A673 (cell line): ENCODE results near the gene COPS7A. TPM values are rescaled to one million over a fixed set of nuclear protein-coding genes. Genes with fewer than 3 reads are reported as not detected.
A peak's percentile ranks its signal among the peaks of the same experiment; 100 is the strongest.

Source experiments
- BruUV-seq: library from RNA; stranded (reverse); fragments of 400-500 nt; replicated peaks from 2 replicates; lab custom pipeline; 2021; lab: Mats Ljungman, UMichigan
- CTCF ChIA-PET: fragments of 300-600 bp; sonication (Branson Sonifier 250); formaldehyde crosslinking; loops from one replicate; lab custom pipeline; 2022; ENCODE audit warnings: antibody characterized with exemption; lab: Charles Lee
- POLR2A ChIA-PET: fragments of 300-600 bp; sonication (Branson Sonifier 250); formaldehyde crosslinking; loops from one replicate; lab custom pipeline; 2022; ENCODE audit warnings: antibody characterized with exemption; ENCODE audit not compliant: low non-redundant PET; lab: Charles Lee
- DNase-seq: peaks from one replicate; pipeline ENCODE4 v3.0.0-alpha.2; 2015; ENCODE audit warnings: low spot score
- H3K27ac ChIP-seq: fragments of 200-600 bp; sonication (generic); 2 replicates; pipeline ENCODE4 v1.5.1; 2016; ENCODE audit warnings: mixed run types, low read depth, mild to moderate bottlenecking, mixed read lengths, antibody characterized with exemption, low read length; ENCODE audit not compliant: poor library complexity, severe bottlenecking
- H3K27me3 ChIP-seq: fragments of 200-600 bp; sonication (generic); replicated peaks from 2 replicates; pipeline ENCODE4 v1.6.1; 2017; ENCODE audit warnings: mixed run types, low read depth, mild to moderate bottlenecking, mixed read lengths, antibody characterized with exemption, low read length; ENCODE audit not compliant: insufficient read depth, poor library complexity
- H3K36me3 ChIP-seq: fragments of 200-600 bp; sonication (generic); 2 replicates; pipeline ENCODE4 v1.6.1; 2016; ENCODE audit warnings: mixed run types, mild to moderate bottlenecking, mixed read lengths, antibody characterized with exemption, low read length; ENCODE audit not compliant: insufficient read depth, poor library complexity, severe bottlenecking
- H3K4me1 ChIP-seq: fragments of 200-600 bp; sonication (generic); 2 replicates; pipeline ENCODE4 v1.6.1; 2017; ENCODE audit warnings: mixed run types, mild to moderate bottlenecking, mixed read lengths, antibody characterized with exemption, low read length; ENCODE audit not compliant: insufficient read depth, poor library complexity, severe bottlenecking
- H3K4me3 ChIP-seq: fragments of 200-600 bp; sonication (generic); 2 replicates; pipeline ENCODE4 v1.5.1; 2016; ENCODE audit warnings: low read depth, mixed run types, mild to moderate bottlenecking, mixed read lengths, low read length; ENCODE audit not compliant: poor library complexity, severe bottlenecking
- H3K9me3 ChIP-seq: fragments of 200-600 bp; sonication (generic); 2 replicates; pipeline ENCODE4 v1.6.1; 2016; ENCODE audit warnings: mixed run types, low read depth, mild to moderate bottlenecking, mixed read lengths, antibody characterized with exemption, low read length; ENCODE audit not compliant: poor library complexity, severe bottlenecking
- CTCF ChIP-seq: fragments of 300-800, 200-600 bp; sonication (generic); conservative IDR thresholded peaks from 2 replicates; pipeline ENCODE4 v1.5.1; 2017; ENCODE audit warnings: low read depth, mild to moderate bottlenecking, antibody characterized with exemption, low read length, moderate library complexity, mixed read lengths
- EZH2 ChIP-seq: fragments of 200-600 bp; sonication (generic); IDR thresholded peaks from 2 replicates; pipeline ENCODE4 v1.6.1; 2017; ENCODE audit warnings: borderline replicate concordance, low read depth, mild to moderate bottlenecking, mixed read lengths, antibody characterized with exemption, low read length; ENCODE audit not compliant: poor library complexity, severe bottlenecking
- intact Hi-C: fragments of 100-400 bp; cut with micrococcal nuclease; formaldehyde crosslinking; loops from one replicate; pipeline ENCODE4 v1.10.0; 2022; ENCODE audit not compliant: unreplicated experiment
- total RNA-seq: library from RNA; stranded (reverse); gene quantifications from 2 replicates; pipeline ENCODE4 v1.2.3, GENCODE V29; 2021

COPS7A gene
- total RNA-seq, 1 experiment from 2014 or later, result 67.2 TPM

GRCh38 chr12:6758506-6759095 is 34.8 kb downstream of the COPS7A start:
- H3K27ac ChIP-seq, result no peak overlapping the region
- no peak for DNase-seq
- no peak for TF ChIP-seq CTCF
- TF ChIP-seq EZH2, result no peak
- intact Hi-C loops, result no loop called here
- H3K9me3 ChIP-seq, result no peaks in the 10 kb centered on the region
- POLR2A ChIA-PET, result no interaction called here
- H3K27me3 ChIP-seq, result no peaks in the 10 kb centered on the region
- peaks cover 13% of the 10 kb centered on the region for H3K4me1 ChIP-seq
- no TSS peak for BruUV-seq
- CTCF ChIA-PET, result no interaction called here
- H3K4me3 ChIP-seq, result no peak overlapping the region
- H3K36me3 ChIP-seq, result no peaks in the 10 kb centered on the region

- H3K4me3 ChIP-seq, result no peak overlapping the region
- BruUV-seq, result no TSS peak
- intact Hi-C loops, result loop anchor here (10.0 kb wide), 1 partner anchor 205 kb away; no protein-coding TSS in a partner anchor
- no peak for TF ChIP-seq EZH2
- TF ChIP-seq CTCF, result no peak
- no peaks in the 10 kb centered on the region for H3K9me3 ChIP-seq
- H3K27me3 ChIP-seq, result no peaks in the 10 kb centered on the region
- H3K4me1 ChIP-seq, result peaks cover 12% of the 10 kb centered on the region
- H3K27ac ChIP-seq, result no peak overlapping the region
- no peak for DNase-seq
- H3K36me3 ChIP-seq, result no peaks in the 10 kb centered on the region
- CTCF ChIA-PET, result no interaction called here
- POLR2A ChIA-PET, result interaction anchor here (0.6 to 0.7 kb wide), 2 partner anchors 74 to 226 kb away, joined by 3 to 5 read pairs; partner anchors contain the start of gene GAPDH
Measured at GRCh38 chr12:6759741-6760140, 35.9 kb downstream of the COPS7A start.

GRCh38 chr12:6763380-6763779 is 39.5 kb downstream of the COPS7A start:
- Histone ChIP-seq H3K9me3 (no peaks in the 10 kb centered on the region), H3K27ac (peak overlapping the region; percentile 89), H3K36me3 (no peaks in the 10 kb centered on the region), H3K4me1 (peaks cover 28% of the 10 kb centered on the region), H3K27me3 (no peaks in the 10 kb centered on the region), H3K4me3 (no peak overlapping the region)
- intact Hi-C loops, result loop anchor here (10.0 kb wide), 1 partner anchor 201 kb away; no protein-coding TSS in a partner anchor
- ChIA-PET POLR2A (no interaction called here), CTCF (no interaction called here)
- no peak for DNase-seq
- BruUV-seq, result no TSS peak
- TF ChIP-seq CTCF, result no peak
- no peak for TF ChIP-seq EZH2
